Uterus (tissue), 4 donors: ENCODE results near the gene ABCC6. TPM values are rescaled to one million over a fixed set of nuclear protein-coding genes. Genes with fewer than 3 reads are reported as not detected.
"Not testable (repeated sequence)": the region's sequence is repeated elsewhere in the genome, so short reads cannot be mapped to it uniquely, and the experiment has no call there.

ENCODE experiments used
- DNase-seq, 2 donors: peaks; one replicate each; pipeline ENCODE4 v3.0.0-alpha.2; 2019 to 2020
- H3K27ac ChIP-seq, 2 donors: fragments of 200-600 bp; sonication (generic); 1 replicate in 1 of 2; 2 replicates in 1 of 2; pipeline ENCODE4 v1.5.1; 2016 to 2018
- H3K27me3 ChIP-seq, 2 donors: fragments of 200-600 bp; sonication (generic); one replicate each; pipeline ENCODE4 v1.5.1; 2018 to 2019; ENCODE audit warnings: control low read depth in 1 of 2
- H3K36me3 ChIP-seq, 2 donors: fragments of 200-600 bp; sonication (generic); one replicate each; pipeline ENCODE4 v1.5.1; 2019; ENCODE audit warnings: control low read depth in 1 of 2
- H3K4me1 ChIP-seq, 2 donors: fragments of 200-600 bp; sonication (generic); one replicate each; pipeline ENCODE4 v1.5.1; 2018 to 2019; ENCODE audit warnings: control low read depth in 1 of 2
- H3K4me3 ChIP-seq, 2 donors: fragments of 200-600 bp; sonication (generic); 1 replicate in 1 of 2; 2 replicates in 1 of 2; pipeline ENCODE4 v1.5.1; 2018 to 2019; ENCODE audit warnings: mild to moderate bottlenecking in 1 of 2
- H3K9me3 ChIP-seq, 2 donors: fragments of 200-600 bp; sonication (generic); one replicate each; pipeline ENCODE4 v1.5.1; 2019; ENCODE audit warnings: control low read depth in 1 of 2
- CTCF ChIP-seq, 4 experiments: fragments of 200-600 bp in 2 of 4; fragments of 450-650 bp in 2 of 4; sonication (generic) in 2 of 4; IDR thresholded peaks; one replicate each; pipeline ENCODE4 v1.5.1; 2016 to 2019; ENCODE audit warnings: antibody characterized with exemption in 4 of 4, mild to moderate bottlenecking in 2 of 4, moderate library complexity in 1 of 4
- POLR2A ChIP-seq, 2 donors: fragments of 450-650 bp; IDR thresholded peaks; one replicate each; pipeline ENCODE4 v1.6.1; 2016; ENCODE audit warnings: antibody characterized with exemption in 2 of 2, mild to moderate bottlenecking in 1 of 2, moderate library complexity in 1 of 2
- intact Hi-C: fragments of 100-400 bp; cut with DNase I; formaldehyde crosslinking; loops from one replicate; pipeline ENCODE4 v1.15.1; 2023; ENCODE audit warnings: low total_unique reads
- total RNA-seq, 4 donors: library from RNA; depleted of rRNA in 3 of 4; stranded (reverse); fragments of >200 nt in 3 of 4; gene quantifications; one replicate each; pipeline versions ENCODE4 v1.1.0 to v1.2.4, GENCODE V29; 2014 to 2023
- donor health status: DM: yes; HTN: yes; CAD: no.

ABCC6 gene
- total RNA-seq, 4 donors from 2014 or later, result 0.29 to 7.6 (median 1.3) TPM; not detected in 1

- no peak overlapping the region for H3K27ac ChIP-seq
- no peaks in the 10 kb centered on the region for H3K4me1 ChIP-seq
- H3K4me3 ChIP-seq, result no peak overlapping the region
- no peaks in the 10 kb centered on the region for H3K36me3 ChIP-seq
- intact Hi-C loops, result no loop called here
- H3K27me3 ChIP-seq, result no peaks in the 10 kb centered on the region
- TF ChIP-seq POLR2A (IDR thresholded peaks at IDR 0.05) (no peak), CTCF (IDR thresholded peaks at IDR 0.05) (no peak)
- no peak for DNase-seq
- H3K9me3 ChIP-seq, result peaks cover 0 to 8% of the 10 kb centered on the region in 2 donors
Observed at GRCh38 chr16:16162591-16162990, 60.7 kb downstream of the ABCC6 start.

- intact Hi-C loops, DNase-seq, H3K4me3 ChIP-seq, H3K27ac ChIP-seq, H3K9me3 ChIP-seq, H3K4me1 ChIP-seq, H3K27me3 ChIP-seq, H3K36me3 ChIP-seq: not testable (repeated sequence)
Observed at GRCh38 chr16:16161840-16162239, 61.5 kb downstream of the ABCC6 start.

- TF ChIP-seq POLR2A (IDR thresholded peaks at IDR 0.05) (no peak), CTCF (IDR thresholded peaks at IDR 0.05) (no peak)
- Histone ChIP-seq H3K4me1 (no peaks in the 10 kb centered on the region), H3K4me3 (no peak overlapping the region), H3K27me3 (no peaks in the 10 kb centered on the region), H3K9me3 (peaks cover 0 to 8% of the 10 kb centered on the region in 2 donors), H3K36me3 (no peaks in the 10 kb centered on the region), H3K27ac (no peak overlapping the region)
- no peak for DNase-seq
- intact Hi-C loops, result no loop called here
Observed at GRCh38 chr16:16161319-16161718, 62.0 kb downstream of the ABCC6 start.

GRCh38 chr16:16159662-16160061, 63.6 kb downstream of the ABCC6 start:
- no peak overlapping the region for H3K4me3 ChIP-seq
- H3K27me3 ChIP-seq, result no peaks in the 10 kb centered on the region
- DNase-seq, result no peak
- no peaks in the 10 kb centered on the region for H3K4me1 ChIP-seq
- no peak overlapping the region for H3K27ac ChIP-seq
- no peaks in the 10 kb centered on the region for H3K36me3 ChIP-seq
- H3K9me3 ChIP-seq, result peaks cover 0 to 8% of the 10 kb centered on the region in 2 donors
- no peak for TF ChIP-seq POLR2A (IDR thresholded peaks at IDR 0.05)
- no peak for TF ChIP-seq CTCF (IDR thresholded peaks at IDR 0.05)
- intact Hi-C loops, result no loop called here

- H3K27me3 ChIP-seq, result no peaks in the 10 kb centered on the region
- H3K27ac ChIP-seq, result no peak overlapping the region
- peaks cover 0 to 8% of the 10 kb centered on the region in 2 donors for H3K9me3 ChIP-seq
- no peaks in the 10 kb centered on the region for H3K36me3 ChIP-seq
- no peaks in the 10 kb centered on the region for H3K4me1 ChIP-seq
- no peak for DNase-seq
- H3K4me3 ChIP-seq, result no peak overlapping the region
- intact Hi-C loops, result no loop called here
- no peak for TF ChIP-seq CTCF (IDR thresholded peaks at IDR 0.05)
- TF ChIP-seq POLR2A (IDR thresholded peaks at IDR 0.05), result no peak
Observed at GRCh38 chr16:16158741-16159374, 64.4 kb downstream of the ABCC6 start.
